OCI-M2 (cell line): ENCODE measurements around the gene NBL1.

Experiments
- DNase-seq: peaks from one replicate; lab custom pipeline; 2025; ENCODE audit not compliant: unreplicated experiment; lab: John Stamatoyannopoulos, UW

Gene NBL1

GRCh38 chr1:19645411-19646251, 1.5 kb downstream of the NBL1 start:
- DNase-seq = no peak

GRCh38 chr1:19646377-19647319, 2.5 kb downstream of the NBL1 start:
- no peak for DNase-seq

GRCh38 chr1:19647643-19648042, 3.5 kb downstream of the NBL1 start:
- DNase-seq = no peak

- DNase-seq = no peak
Observed at GRCh38 chr1:19648239-19648638, 4.1 kb downstream of the NBL1 start.

- DNase-seq = no peak
Observed at GRCh38 chr1:19648689-19649088, 4.6 kb downstream of the NBL1 start.

GRCh38 chr1:19650416-19651140, 6.5 kb downstream of the NBL1 start:
- no peak for DNase-seq

- DNase-seq = peak; percentile 31
Observed at GRCh38 chr1:19651141-19651737, 7.1 kb downstream of the NBL1 start.

GRCh38 chr1:19654386-19654785, 10.3 kb downstream of the NBL1 start:
- no peak for DNase-seq

GRCh38 chr1:19654886-19655717, 11.0 kb downstream of the NBL1 start:
- DNase-seq = no peak

- no peak for DNase-seq
Observed at GRCh38 chr1:19655718-19656080, 11.6 kb downstream of the NBL1 start.

GRCh38 chr1:19656134-19656779, 12.1 kb downstream of the NBL1 start:
- no peak for DNase-seq

GRCh38 chr1:19656780-19657466, 12.8 kb downstream of the NBL1 start:
- no peak for DNase-seq

GRCh38 chr1:19657511-19657910, 13.4 kb downstream of the NBL1 start:
- no peak for DNase-seq

GRCh38 chr1:19658186-19658585, 14.1 kb downstream of the NBL1 start:
- no peak for DNase-seq

GRCh38 chr1:19661721-19662228, 17.7 kb downstream of the NBL1 start:
- no peak for DNase-seq

GRCh38 chr1:19662313-19662712, 18.2 kb downstream of the NBL1 start:
- DNase-seq = no peak

GRCh38 chr1:19664453-19665185, 20.5 kb downstream of the NBL1 start, which contains the start of gene HTR6:
Gene HTR6, plus strand, starts transcription at chr1:19664875. Its CDS starts 879 bp downstream, at chr1:19665754.
- no peak for DNase-seq

- DNase-seq = no peak
Observed at GRCh38 chr1:19665186-19665495, 21.0 kb downstream of the NBL1 start.
